Endothelial cell of umbilical vein (primary cell): ENCODE results near the gene PAOX. TPM values are rescaled to one million over a fixed set of nuclear protein-coding genes. Genes with fewer than 3 reads are reported as not detected.

Experiments
- BruUV-seq: library from RNA; stranded (reverse); fragments of 400-500 nt; replicated peaks from 2 replicates; lab custom pipeline; 2021; lab: Mats Ljungman, UMichigan
- CTCF ChIA-PET: fragments of 300-600, 350-600 bp; sonication (Branson Sonifier 250); formaldehyde crosslinking; loops from one replicate; lab custom pipeline; 2021; ENCODE audit warnings: antibody characterized with exemption, inconsistent platforms; lab: Charles Lee
- POLR2A ChIA-PET: fragments of 300-600, 350-600 bp; sonication (Branson Sonifier 250); formaldehyde crosslinking; loops from one replicate; lab custom pipeline; 2021; ENCODE audit warnings: antibody characterized with exemption, inconsistent platforms; lab: Charles Lee
- DNase-seq: peaks from one replicate; pipeline ENCODE4 v3.0.0-alpha.2; 2011; ENCODE audit warnings: low read depth, low spot score
- FAIRE-seq: peaks from 2 replicates; lab custom pipeline; 2011; peaks lifted over from hg19 to GRCh38; lab: Jason Lieb, UNC
- H2AFZ ChIP-seq: 2 replicates; pipeline ENCODE4 v1.6.0; 2012; ENCODE audit warnings: low read depth, low read length, control low read depth, inconsistent platforms
- H3K27ac ChIP-seq: 2 replicates; pipeline ENCODE4 v1.5.1; 2011; ENCODE audit warnings: low read depth, mild to moderate bottlenecking, control low read depth, low read length, moderate library complexity; ENCODE audit not compliant: insufficient read depth
- H3K27me3 ChIP-seq, 2 experiments: 2 replicates each; pipeline versions ENCODE4 v1.6.0 to v1.6.1; 2011; ENCODE audit warnings: low read length in 2 of 2, mixed read lengths in 1 of 2; ENCODE audit not compliant: control insufficient read depth in 2 of 2, insufficient read depth in 2 of 2
- H3K36me3 ChIP-seq, 2 experiments: 2 replicates in 1 of 2; 3 replicates in 1 of 2; pipeline ENCODE4 v1.5.1; 2011; ENCODE audit warnings: low read length in 2 of 2, mild to moderate bottlenecking in 1 of 2, moderate library complexity in 1 of 2; ENCODE audit not compliant: control insufficient read depth in 2 of 2, insufficient read depth in 2 of 2; ENCODE audit errors: extremely low read depth in 1 of 2
- H3K4me1 ChIP-seq: 3 replicates; pipeline ENCODE4 v1.5.1; 2011; ENCODE audit warnings: mild to moderate bottlenecking, low read length; ENCODE audit not compliant: control insufficient read depth, insufficient read depth; ENCODE audit errors: extremely low read depth
- H3K4me2 ChIP-seq: 2 replicates; pipeline ENCODE4 v1.6.1; 2011; ENCODE audit warnings: low read length, control low read depth, mixed read lengths; ENCODE audit not compliant: insufficient read depth
- H3K4me3 ChIP-seq, 3 experiments: fragments of 200-600 bp in 1 of 3; sonication (generic), shearing (Covaris generic) in 1 of 3; replicated peaks in 1 of 3; 2 replicates each; pipeline ENCODE4 v1.5.1; 2011 to 2016; ENCODE audit warnings: control low read depth in 3 of 3, low read length in 3 of 3, mild to moderate bottlenecking in 2 of 3, inconsistent platforms in 1 of 3, low read depth in 1 of 3, moderate library complexity in 1 of 3; ENCODE audit not compliant: insufficient read depth in 1 of 3
- H3K79me2 ChIP-seq: 2 replicates; pipeline ENCODE4 v1.6.0; 2012; ENCODE audit warnings: low read length, inconsistent platforms; ENCODE audit not compliant: control insufficient read depth, insufficient read depth
- H3K9ac ChIP-seq: replicated peaks from 2 replicates; pipeline ENCODE3; 2011; ENCODE audit warnings: low read length, control low read depth; ENCODE audit not compliant: insufficient read depth; ENCODE audit errors: extremely low read depth
- H3K9me1 ChIP-seq: replicated peaks from 3 replicates; pipeline ENCODE4 v1.6.0; 2011; ENCODE audit warnings: mild to moderate bottlenecking, low read length; ENCODE audit not compliant: control insufficient read depth, insufficient read depth; ENCODE audit errors: extremely low read depth
- H3K9me3 ChIP-seq: replicated peaks from 2 replicates; pipeline ENCODE4 v1.5.1; 2012; ENCODE audit warnings: low read length, inconsistent platforms; ENCODE audit not compliant: control insufficient read depth, insufficient read depth
- H4K20me1 ChIP-seq: replicated peaks from 2 replicates; pipeline ENCODE3; 2011; ENCODE audit warnings: mild to moderate bottlenecking, low read length; ENCODE audit not compliant: control insufficient read depth, insufficient read depth; ENCODE audit errors: extremely low read depth
- CTCF ChIP-seq, 2 donors: IDR thresholded peaks; 1 replicate in 1 of 2; 2 replicates in 1 of 2; pipeline ENCODE4 v1.5.1; 2011; ENCODE audit warnings: low read length in 2 of 2, mild to moderate bottlenecking in 2 of 2, moderate library complexity in 2 of 2, control low read depth in 1 of 2, inconsistent platforms in 1 of 2, low read depth in 1 of 2; ENCODE audit not compliant: insufficient read depth in 1 of 2; ENCODE audit errors: extremely low read depth in 1 of 2
- EZH2 ChIP-seq: IDR thresholded peaks from 2 replicates; pipeline ENCODE4 v1.6.1; 2012; ENCODE audit warnings: borderline replicate concordance, low read depth, mild to moderate bottlenecking, moderate library complexity, low read length, inconsistent platforms; ENCODE audit not compliant: severe bottlenecking
- FOS ChIP-seq: IDR thresholded peaks from 2 replicates; pipeline ENCODE4 v1.6.1; 2011; ENCODE audit warnings: mild to moderate bottlenecking, low read length, moderate library complexity, borderline replicate concordance; ENCODE audit not compliant: insufficient read depth
- GATA2 ChIP-seq: IDR thresholded peaks from 2 replicates; pipeline ENCODE4 v1.7.0; 2011; ENCODE audit warnings: low read depth, mild to moderate bottlenecking, moderate library complexity, mixed read lengths, low read length; ENCODE audit not compliant: insufficient read length, insufficient read depth
- JUN ChIP-seq: IDR thresholded peaks from 2 replicates; pipeline ENCODE4 v1.6.1; 2011; ENCODE audit warnings: borderline replicate concordance, low read depth; ENCODE audit not compliant: insufficient read length, insufficient read depth
- MAX ChIP-seq: IDR thresholded peaks from 2 replicates; pipeline ENCODE4 v1.6.1; 2011; ENCODE audit not compliant: insufficient read depth, insufficient read length
- MYC ChIP-seq: IDR thresholded peaks from one replicate; pipeline ENCODE4 v1.6.1; 2011; ENCODE audit warnings: mild to moderate bottlenecking, low read depth, low read length
- POLR2A ChIP-seq: IDR thresholded peaks from 2 replicates; pipeline ENCODE4 v1.6.1; 2012; ENCODE audit warnings: low read depth, mild to moderate bottlenecking, control low read depth, low read length
- POLR2AphosphoS5 ChIP-seq: IDR thresholded peaks from 2 replicates; pipeline ENCODE4 v1.6.1; 2012; ENCODE audit warnings: low read depth, mild to moderate bottlenecking, control low read depth, low read length, moderate library complexity; ENCODE audit not compliant: insufficient read depth
- dilution Hi-C: fragments of 300-500 bp; cut with MboI; formaldehyde crosslinking; loops from one replicate; pipeline ENCODE4 v1.15.0; 2019; ENCODE audit warnings: low sequenced_read_pairs; ENCODE audit not compliant: extremely low pct_ligation_motif_present
- intact Hi-C: fragments of 100-400 bp; cut with micrococcal nuclease; formaldehyde crosslinking; loops from one replicate; pipeline ENCODE4 v1.10.0; 2022
- polyA plus RNA-seq, 4 experiments: library from polyadenylated mRNA; depleted of rRNA in 3 of 4; stranded (reverse) in 3 of 4; unstranded in 1 of 4; fragments of >200 nt; gene quantifications; 2 replicates each; pipeline versions ENCODE4 v1.2.1 to v1.2.3, GENCODE V29; 2011 to 2012; ENCODE audit warnings: missing spikeins in 1 of 4
- total RNA-seq: library from RNA; stranded (reverse); gene quantifications from 2 replicates; pipeline ENCODE4 v1.2.3, GENCODE V29; 2021

The PAOX gene
- total and polyA plus RNA-seq, 2 donors (not counting 3 experiments of a cell fraction or from before 2014, with no cell fraction given), result 2.6 to 3.8 TPM

GRCh38 chr10:133411523-133412380, 32.7 kb downstream of the PAOX start:
- Histone ChIP-seq H3K9me1 (peaks cover 2% of the 10 kb centered on the region), H3K9me3 (no peaks in the 10 kb centered on the region), H3K4me3 (no peak overlapping the region), H3K36me3 (peaks cover 7 to 11% of the 10 kb centered on the region in 2 experiments), H3K27me3 (no peaks in the 10 kb centered on the region), H4K20me1 (peaks cover 5% of the 10 kb centered on the region), H3K4me1 (no peaks in the 10 kb centered on the region), H3K9ac (no peak overlapping the region), H3K4me2 (no peak overlapping the region), H3K79me2 (peaks cover 45% of the 10 kb centered on the region), H3K27ac (no peak overlapping the region), H2AFZ (no peak overlapping the region)
- no peak for TF ChIP-seq CTCF (IDR thresholded peaks at IDR 0.05; ENCODE audit: extremely low read depth in 1 of 2, insufficient read depth in 1 of 2, low read depth in 1 of 2, low read length in 2 of 2)
- TF ChIP-seq GATA2, result no peak
- no peak for TF ChIP-seq MAX
- no peak for TF ChIP-seq JUN
- TF ChIP-seq EZH2, result no peak
- no peak for TF ChIP-seq MYC
- TF ChIP-seq FOS, result no peak
- TF ChIP-seq POLR2AphosphoS5, result no peak
- no peak for TF ChIP-seq POLR2A
- intact Hi-C loops (no loop called here), dilution Hi-C loops (no loop called here)
- FAIRE-seq, result no peak
- BruUV-seq, result no TSS peak
- ChIA-PET CTCF (no interaction called here), POLR2A (no interaction called here)
- DNase-seq, result no peak
